ENCODE data around the gene PLB1.

Gene PLB1

GRCh38 chr2:28590496-28591301 lies 94.8 kb downstream of the PLB1 start:
- DNase-seq (no peak), ATAC-seq (no peak)

DNA sequence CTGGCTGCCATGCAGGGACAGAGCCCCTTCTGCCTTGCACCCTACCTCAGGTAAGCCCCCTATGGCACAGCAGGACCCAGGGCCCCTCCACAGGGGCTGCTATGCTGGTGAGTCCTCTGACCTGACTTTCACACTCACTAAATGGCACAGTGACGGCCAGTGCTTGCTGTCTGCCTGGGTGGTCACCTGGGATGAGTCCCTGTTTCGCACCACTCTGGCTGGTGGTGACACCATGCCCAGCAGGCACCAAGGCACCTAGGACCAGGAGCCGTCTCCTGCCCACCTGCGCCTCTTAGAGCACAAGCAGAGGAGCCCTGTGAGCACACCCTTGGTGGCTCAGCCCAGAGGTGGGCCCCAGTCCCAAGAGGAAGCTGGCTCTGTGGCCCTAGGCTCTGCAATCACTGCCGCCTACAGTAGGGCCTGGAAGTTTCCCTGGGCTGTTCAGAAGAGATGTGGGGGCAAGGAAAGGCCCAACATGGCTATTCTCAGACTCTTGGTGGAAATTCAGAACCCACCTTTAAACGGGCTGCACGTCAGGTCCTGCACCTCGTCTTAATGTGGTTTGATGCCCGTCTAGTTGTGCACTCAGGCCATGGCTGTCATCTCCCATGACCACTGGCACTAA lies 96.0 kb downstream of the PLB1 start:
- ATAC-seq (no peak), DNase-seq (no peak)

GRCh38 chr2:28592481-28592880 lies 96.6 kb downstream of the PLB1 start:
- no peak for ATAC-seq
- no peak for DNase-seq

GRCh38 chr2:28593160-28593755 lies 97.4 kb downstream of the PLB1 start:
- ATAC-seq (no peak), DNase-seq (no peak)

GRCh38 chr2:28594000-28594331 lies 98.1 kb downstream of the PLB1 start:
- ATAC-seq (no peak), DNase-seq (no peak)

DNA sequence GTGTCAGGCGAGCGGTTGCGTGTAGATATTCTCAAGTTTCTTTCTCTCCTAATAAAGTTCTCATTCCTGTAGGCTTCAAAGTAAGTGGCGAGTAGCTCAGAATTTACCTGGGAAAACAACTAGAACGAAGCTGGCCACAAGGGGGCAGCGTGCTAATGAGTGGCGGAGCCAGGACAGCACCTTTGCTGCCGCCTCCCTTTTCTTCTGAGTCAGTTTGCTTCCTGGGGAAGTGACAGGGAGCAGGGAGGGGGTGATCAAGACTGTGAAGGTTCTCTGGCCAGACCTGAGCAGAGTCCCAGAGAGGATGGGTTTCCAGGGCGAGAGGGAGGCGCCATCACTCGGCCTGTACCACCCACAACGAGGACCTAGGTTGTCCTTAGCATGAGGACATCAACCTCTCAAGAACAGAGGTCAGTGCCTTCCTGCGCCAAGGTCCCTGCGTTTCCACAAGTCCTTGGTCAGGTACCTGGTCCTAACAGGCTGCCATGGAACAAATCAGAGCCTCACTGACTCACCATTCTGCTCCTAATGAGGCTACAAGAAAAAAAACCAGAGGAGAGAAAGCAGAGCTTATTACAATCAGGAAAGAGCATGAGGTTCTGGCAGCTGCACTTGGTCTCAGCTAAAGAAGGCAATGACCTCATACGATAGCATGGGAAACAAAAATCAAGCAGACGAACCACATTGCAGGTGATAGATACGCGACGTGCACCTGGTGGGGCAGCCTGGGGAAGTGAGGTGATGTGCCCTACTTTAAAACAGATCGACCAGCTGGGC lies 98.7 kb downstream of the PLB1 start:
- ATAC-seq, result peak; percentile 87
- DNase-seq, result peak; percentile 93

GRCh38 chr2:28595323-28595722 lies 99.5 kb downstream of the PLB1 start:
- ATAC-seq (no peak), DNase-seq (no peak)

GRCh38 chr2:28598484-28598883 lies 102.6 kb downstream of the PLB1 start:
- no peak for DNase-seq
- ATAC-seq, result no peak

GRCh38 chr2:28600181-28600580 lies 104.3 kb downstream of the PLB1 start:
- ATAC-seq (no peak), DNase-seq (no peak)

DNA sequence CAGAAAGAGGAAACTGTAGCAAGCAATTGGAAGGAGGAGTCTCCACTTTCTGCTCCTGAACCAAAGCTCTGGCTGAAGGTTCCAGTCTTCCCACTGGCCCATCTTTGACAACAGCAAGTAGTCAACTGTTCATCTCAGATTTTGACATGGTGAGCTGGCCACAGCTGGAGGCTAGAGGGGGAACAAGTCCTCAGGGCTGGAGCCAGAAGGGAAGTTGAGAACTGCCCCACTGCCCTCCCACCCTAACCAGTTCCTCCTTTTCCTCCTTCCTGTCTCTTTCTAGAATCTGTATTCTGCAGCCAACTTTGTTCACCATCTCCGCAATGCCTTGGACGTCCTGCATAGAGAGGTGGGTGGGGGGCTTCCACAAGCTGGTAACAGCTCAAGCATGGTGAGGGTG lies 105.8 kb downstream of the PLB1 start:
- DNase-seq, result no peak
- ATAC-seq, result no peak

- DNase-seq, result no peak
- no peak for ATAC-seq
Observed at GRCh38 chr2:28602136-28602660, 106.3 kb downstream of the PLB1 start.

DNA sequence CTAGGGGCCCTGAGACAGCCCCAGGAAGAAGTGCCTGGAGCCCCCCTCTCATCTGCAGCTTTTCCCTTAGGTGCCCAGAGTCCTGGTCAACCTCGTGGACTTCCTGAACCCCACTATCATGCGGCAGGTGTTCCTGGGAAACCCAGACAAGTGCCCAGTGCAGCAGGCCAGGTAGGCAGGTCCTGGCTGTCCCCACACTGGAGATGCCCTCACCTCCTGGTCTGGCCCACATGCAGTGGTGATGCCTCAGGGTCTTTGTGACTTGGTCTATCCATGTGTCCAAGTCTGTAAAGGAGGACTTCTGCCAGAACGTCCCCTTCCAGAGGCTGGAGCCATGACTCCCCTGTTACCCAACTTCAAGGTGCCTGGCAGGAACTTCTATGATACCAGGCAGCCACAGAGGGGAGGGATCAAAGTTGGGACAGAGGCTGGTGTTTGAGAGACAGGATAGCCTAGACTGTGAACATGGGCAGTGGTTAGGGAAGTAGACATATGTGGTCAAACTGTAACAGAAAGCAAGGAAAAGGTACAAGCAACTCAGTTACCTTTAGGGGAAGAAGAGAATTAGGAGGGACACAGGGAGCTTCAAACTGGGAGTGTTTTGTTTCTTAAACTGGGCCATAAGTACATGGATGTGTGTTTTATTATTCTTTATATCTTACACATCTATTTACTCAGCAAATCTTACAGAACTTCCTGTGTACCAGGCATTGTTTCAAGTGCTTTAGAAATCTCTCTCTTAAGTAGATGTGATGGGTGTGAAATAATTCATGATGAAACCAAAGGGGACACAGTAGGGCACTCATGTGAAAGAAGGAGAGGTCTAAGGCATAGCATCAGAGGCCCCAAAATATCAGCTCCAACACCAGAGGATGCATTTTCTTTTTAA lies 107.1 kb downstream of the PLB1 start:
- DNase-seq, result no peak
- ATAC-seq, result no peak

DNA sequence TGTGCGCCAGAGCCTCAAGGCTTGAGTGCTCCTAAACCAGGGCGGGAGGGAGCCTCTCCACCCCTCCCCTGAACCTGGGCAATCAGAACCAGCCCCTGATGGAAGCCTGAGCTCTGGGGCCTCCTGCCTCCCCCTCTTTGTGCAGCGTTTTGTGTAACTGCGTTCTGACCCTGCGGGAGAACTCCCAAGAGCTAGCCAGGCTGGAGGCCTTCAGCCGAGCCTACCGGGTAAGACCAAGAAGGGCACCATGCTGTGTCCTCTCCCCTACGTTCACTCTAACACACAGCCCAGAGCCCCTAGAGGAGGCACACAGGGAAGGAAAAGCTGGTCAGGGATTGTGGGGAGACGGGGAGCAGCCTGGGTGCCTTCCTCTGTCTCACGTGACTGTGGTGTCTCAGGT lies 108.0 kb downstream of the PLB1 start:
- ATAC-seq (no peak), DNase-seq (no peak)

DNA sequence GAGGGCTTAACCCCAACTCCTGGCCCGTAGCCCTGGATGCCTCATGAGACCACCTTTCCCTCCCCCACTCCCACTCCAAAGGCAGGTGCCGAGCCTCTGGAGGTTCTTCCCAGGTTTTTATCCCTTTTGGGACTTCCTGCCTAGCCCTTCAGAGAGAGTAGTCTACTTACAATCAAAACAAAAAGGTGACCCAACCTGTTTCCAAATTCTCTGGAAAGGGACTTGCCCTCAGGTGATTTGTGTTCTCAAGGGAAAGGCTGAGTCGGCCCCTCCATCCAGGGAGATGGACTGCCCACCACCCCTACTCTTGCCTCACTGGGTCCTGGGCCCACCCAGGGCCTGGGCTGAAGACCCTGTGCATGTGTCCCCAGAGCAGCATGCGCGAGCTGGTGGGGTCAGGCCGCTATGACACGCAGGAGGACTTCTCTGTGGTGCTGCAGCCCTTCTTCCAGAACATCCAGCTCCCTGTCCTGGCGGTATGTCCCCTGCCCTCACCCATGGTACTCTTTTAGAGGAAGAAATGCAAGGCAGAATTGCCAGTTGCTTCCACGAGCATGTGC lies 108.5 kb downstream of the PLB1 start:
- ATAC-seq (no peak), DNase-seq (no peak)

DNA sequence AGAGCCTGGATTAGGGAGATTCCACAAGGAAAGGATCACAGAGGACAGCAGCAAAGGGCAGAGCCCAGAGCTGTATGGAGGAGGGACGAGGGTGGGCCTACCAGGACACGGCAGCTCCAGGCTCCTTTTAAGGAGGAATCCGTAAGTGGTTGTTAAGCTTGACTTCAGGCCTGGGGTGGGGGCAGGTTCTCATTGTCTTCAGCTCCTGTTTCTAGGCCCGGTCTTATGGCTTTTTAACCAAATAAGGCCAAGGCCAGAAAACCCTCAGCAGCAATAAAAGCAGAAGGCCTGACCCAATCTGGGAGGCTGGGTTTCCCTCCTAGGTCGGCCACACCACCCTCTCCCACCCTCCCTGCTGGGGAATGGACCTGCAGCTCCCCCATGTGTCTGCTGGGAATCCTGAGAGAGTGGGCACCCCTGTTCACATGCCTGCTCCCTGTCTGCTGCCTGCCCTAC lies 111.2 kb downstream of the PLB1 start:
- ATAC-seq (no peak), DNase-seq (no peak)

DNA sequence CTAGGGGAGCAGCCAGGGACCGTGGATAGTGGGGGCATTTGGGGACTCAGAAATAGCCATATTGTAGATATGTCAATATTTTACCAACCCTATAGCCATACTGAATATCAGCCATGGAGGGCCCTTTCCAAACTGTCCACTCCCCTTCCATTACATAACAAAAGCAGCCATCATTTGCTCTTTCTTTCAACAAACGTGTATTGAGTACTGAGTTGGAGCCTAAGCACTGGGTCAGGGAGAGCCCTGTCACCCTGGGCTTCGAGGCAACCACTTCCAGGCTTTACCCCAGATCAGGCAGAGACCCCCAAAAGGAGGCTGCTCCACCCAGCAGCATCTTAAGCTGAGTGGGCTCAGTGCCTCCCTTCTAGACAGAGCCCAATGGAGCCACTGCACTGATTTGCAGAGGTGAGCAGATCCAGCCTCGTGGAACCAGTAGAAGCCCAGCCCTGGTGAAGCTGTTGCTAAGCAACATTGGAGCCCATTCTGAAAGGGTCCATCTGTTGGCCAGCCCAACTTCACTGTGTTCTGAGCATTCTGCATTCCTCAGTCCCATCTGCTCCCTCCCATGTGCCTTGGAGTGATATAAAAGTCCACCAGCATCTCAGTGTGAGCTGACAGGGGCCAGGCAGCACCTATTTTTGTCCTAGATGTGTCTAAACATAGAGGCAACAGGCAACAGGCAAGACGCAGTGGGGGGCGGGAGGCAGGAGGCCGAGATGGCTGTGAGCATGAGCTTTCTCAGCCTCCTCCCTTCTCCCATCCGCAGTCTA lies 112.1 kb downstream of the PLB1 start:
- ATAC-seq (no peak), DNase-seq (no peak)

DNA sequence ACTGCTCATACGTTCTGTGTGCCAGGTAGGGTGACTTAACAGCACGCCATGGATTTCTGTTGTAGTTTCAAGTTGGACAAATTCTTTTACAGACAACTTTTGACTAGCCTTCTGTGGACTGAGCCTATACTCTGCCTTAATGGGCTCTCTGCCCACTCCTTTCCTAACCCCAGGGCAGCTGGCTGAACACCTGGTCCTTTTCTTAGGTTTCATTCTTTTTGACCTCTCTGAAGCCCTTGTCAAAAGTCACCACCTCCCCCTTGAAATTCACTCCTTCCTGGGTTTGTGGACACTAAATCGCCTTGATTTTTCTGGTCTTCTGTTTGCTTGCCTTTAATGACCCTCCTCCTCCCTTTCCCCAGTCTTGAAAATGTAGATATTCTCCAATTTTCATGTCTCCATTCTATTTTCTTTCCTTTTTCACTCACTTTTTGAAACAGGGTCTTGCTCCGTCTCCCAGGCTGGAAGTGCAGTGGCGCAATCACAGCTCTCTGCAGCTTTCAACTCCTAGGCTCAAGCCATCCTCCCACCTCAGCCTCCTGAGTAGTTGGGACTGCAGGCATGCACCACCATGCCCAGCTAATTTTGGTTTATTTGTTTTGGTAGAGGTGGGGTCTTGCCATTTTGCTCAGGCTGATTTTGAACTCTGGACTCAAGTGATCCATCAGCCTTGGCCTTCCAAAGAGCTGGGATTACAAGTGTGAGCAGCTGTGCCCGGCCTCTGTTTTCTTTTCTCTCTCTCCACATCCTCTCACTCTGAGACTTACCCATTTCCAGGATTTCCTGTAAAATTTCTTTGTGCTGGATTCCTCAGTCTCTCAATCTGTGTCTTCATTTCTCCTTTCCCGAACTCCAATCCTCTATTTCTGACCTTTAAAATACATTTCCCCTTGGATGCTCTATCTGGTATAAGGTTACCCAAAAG lies 112.9 kb downstream of the PLB1 start:
- ATAC-seq, result no peak
- DNase-seq, result no peak

DNA sequence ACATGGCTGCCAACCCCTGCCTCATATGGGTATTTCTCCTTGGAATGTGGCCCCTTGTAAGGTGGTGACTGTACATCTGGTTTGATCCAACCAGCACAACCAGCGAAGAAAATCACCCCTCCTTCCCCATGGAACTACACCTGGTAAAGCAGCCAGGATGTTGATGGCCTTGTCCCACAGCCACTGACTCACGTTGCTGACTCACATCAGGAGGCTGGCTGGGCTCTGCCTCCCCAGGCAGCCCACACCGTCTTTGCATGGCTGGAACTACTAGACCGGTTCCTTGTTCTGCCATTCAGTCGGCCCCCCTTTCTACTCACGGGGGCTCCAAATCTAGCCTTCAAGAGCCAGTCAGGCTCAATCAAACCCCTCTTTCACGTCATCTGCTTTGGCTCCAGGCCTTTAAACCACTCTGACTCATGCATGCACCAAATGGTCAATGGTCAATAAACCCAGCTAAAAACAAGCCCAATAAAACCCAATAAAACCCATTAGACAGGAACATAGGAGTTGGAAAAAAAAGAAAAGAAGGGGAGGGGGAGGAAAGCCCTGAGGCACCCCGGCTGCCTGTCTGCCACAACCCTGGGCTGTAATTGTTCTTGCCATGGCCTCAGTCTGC lies 114.8 kb downstream of the PLB1 start:
- DNase-seq, result peak; percentile 66
- peak; percentile 80 for ATAC-seq

Measured in stimulated activated naive CD8-positive, alpha-beta T cell treated with anti-CD3 and anti-CD28 coated beads, Interleukin-15, Interleukin-2, amounts not matched to agents 100 U/mL and 50 U/mL, for 24 hours (primary cell).